DMS153 treated with DMSO at 0.1 percent for 48 hours (cell line): Measurements from ENCODE around the gene GABRG2.

Source experiments
- DNase-seq: peaks from one replicate; lab custom pipeline; 2025; ENCODE audit not compliant: unreplicated experiment; lab: John Stamatoyannopoulos, UW

The GABRG2 gene

GRCh38 chr5:162189719-162190118 is 122.1 kb downstream of the GABRG2 start:
- no peak for DNase-seq

GRCh38 chr5:162193012-162193411 is 125.4 kb downstream of the GABRG2 start:
- no peak for DNase-seq

GRCh38 chr5:162196351-162196750 is 128.8 kb downstream of the GABRG2 start:
- DNase-seq = no peak

DNA sequence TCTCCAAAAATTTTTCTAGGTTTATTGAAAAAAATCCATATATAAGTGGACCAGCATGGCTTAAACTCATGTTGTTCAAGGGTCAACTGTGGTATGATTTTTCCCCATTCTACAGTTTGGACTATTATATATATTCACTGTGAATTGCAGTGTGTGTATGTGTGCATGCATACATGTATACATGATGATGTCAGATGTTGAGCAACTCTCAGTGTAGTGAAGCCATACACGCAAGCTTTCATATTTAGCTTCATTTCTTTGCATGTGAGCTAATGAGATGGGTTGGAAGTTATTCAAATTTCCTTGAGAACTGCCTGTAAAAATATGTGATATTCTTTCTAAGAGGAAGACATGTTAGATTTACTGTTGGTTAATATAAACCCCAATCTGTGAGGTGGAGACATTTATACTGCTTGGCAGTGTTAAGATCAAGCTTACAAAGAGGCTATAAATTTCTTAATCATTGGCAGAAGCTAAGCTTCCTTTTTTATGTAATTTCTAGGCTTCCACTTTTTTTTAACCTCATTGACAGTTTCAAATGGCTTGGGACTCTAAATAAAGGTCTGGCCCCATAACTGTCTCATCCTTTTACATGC is 134.8 kb downstream of the GABRG2 start:
- DNase-seq = no peak
